ENCODE measurements around the gene RPH3AL. TPM values are rescaled to one million over a fixed set of nuclear protein-coding genes. Genes with fewer than 3 reads are reported as not detected.

The RPH3AL gene
- total and polyA plus RNA-seq, 2 of the 8 experiments (the other 6 are each of a cell fraction or from before 2014, with no cell fraction given): 5.6 to 5.8 TPM

DNA sequence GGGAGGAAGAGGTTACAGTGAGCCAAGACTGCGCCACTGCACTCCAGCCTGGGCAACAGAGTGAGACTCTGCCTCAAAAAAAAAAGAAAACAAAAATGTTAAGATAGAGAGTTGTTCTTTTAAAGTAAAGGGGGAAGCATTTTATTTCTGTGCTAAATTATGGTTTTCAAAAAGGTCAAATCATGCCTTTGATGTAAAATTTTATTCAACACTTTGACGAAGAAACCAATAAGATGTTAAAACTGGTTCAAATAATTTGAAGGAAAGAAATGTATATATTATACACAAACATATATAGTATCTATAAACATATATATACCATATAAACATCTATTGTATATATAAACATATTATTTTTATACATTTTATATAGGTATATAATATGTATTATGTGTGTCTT is 43.4 kb upstream of the RPH3AL start (continued):
- no peak for TF ChIP-seq CTBP2 (IDR thresholded peaks at IDR 0.05; ENCODE audit: borderline replicate concordance, insufficient read depth, insufficient read length, low read length)
- no peak for TF ChIP-seq TAF7 (optimal IDR thresholded peaks at IDR 0.05; ENCODE audit: borderline replicate concordance, low read depth, low read length)
- TF ChIP-seq SP2 (IDR thresholded peaks at IDR 0.05; ENCODE audit: low read length): no peak
- TF ChIP-seq GABPA (IDR thresholded peaks at IDR 0.05; ENCODE audit: borderline replicate concordance, insufficient read depth, low read length): no peak

Measured in H1 (cell line).